WTC11 (cell line): Measurements from ENCODE around the gene C10orf90. TPM values are rescaled to one million over a fixed set of nuclear protein-coding genes. Genes with fewer than 3 reads are reported as not detected.

Experiments used
- ATAC-seq: fragments of 200-7000 bp; cut with Tn5 transposase; 2 replicates; pipeline ENCODE4 v1.10.0; 2021; ENCODE audit warnings: mild to moderate bottlenecking, moderate library complexity
- CTCF ChIA-PET: fragments of 300-600 bp; sonication (Branson Sonifier 250); formaldehyde crosslinking; loops from one replicate; lab custom pipeline; 2021; ENCODE audit warnings: antibody characterized with exemption; lab: Charles Lee
- POLR2A ChIA-PET: fragments of 350-600 bp; sonication (Branson Sonifier 250); formaldehyde crosslinking; loops from one replicate; lab custom pipeline; 2021; ENCODE audit warnings: antibody characterized with exemption; lab: Charles Lee
- DNase-seq: peaks from one replicate; pipeline ENCODE4 v3.0.0; 2021; ENCODE audit warnings: low spot score
- H3K27ac Mint-ChIP-seq: 2 replicates; pipeline ENCODE4 v1.8.0; 2021; ENCODE audit warnings: mixed read lengths
- H3K27me3 Mint-ChIP-seq: 2 replicates; pipeline ENCODE4 v1.8.0; 2021; ENCODE audit warnings: low read depth, mild to moderate bottlenecking, moderate library complexity, mixed read lengths
- H3K36me3 Mint-ChIP-seq: 2 replicates; pipeline ENCODE4 v1.8.0; 2021; ENCODE audit warnings: mixed read lengths
- H3K4me1 Mint-ChIP-seq: 2 replicates; pipeline ENCODE4 v1.8.0; 2022; ENCODE audit warnings: mixed read lengths
- H3K4me3 Mint-ChIP-seq: 2 replicates; pipeline ENCODE4 v1.8.0; 2021; ENCODE audit warnings: mild to moderate bottlenecking, moderate library complexity, mixed read lengths
- H3K9me3 Mint-ChIP-seq: 2 replicates; pipeline ENCODE4 v1.8.0; 2021; ENCODE audit warnings: mixed read lengths
- ATF1 ChIP-seq: sonication (generic); formaldehyde crosslinking; IDR thresholded peaks from 2 replicates; pipeline ENCODE4 v1.8.1; 2023; ENCODE audit warnings: mild to moderate bottlenecking, moderate library complexity, missing genetic modification reagents
- JAZF1 ChIP-seq: fragments of 250-450 bp; sonication (Bioruptor Pico); IDR thresholded peaks from 2 replicates; pipeline ENCODE4 v1.9.0; 2021; ENCODE audit warnings: moderate library complexity, mild to moderate bottlenecking, inconsistent platforms
- MXD4 ChIP-seq: fragments of 250-450 bp; sonication (Bioruptor Pico); IDR thresholded peaks from 2 replicates; pipeline ENCODE4 v1.8.0; 2021; ENCODE audit warnings: mild to moderate bottlenecking, moderate library complexity, borderline replicate concordance
- MYBL2 ChIP-seq: sonication (generic); formaldehyde crosslinking; IDR thresholded peaks from 2 replicates; pipeline ENCODE4 v1.8.1; 2023; ENCODE audit warnings: mild to moderate bottlenecking, moderate library complexity, missing genetic modification reagents
- NFYB ChIP-seq: sonication (generic); formaldehyde crosslinking; conservative IDR thresholded peaks from 2 replicates; pipeline ENCODE4 v1.8.0; 2022; ENCODE audit warnings: low read depth, missing genetic modification reagents
- SOX15 ChIP-seq: fragments of 250-450 bp; sonication (Bioruptor Pico); IDR thresholded peaks from 2 replicates; pipeline ENCODE4 v1.9.0; 2021; ENCODE audit warnings: mild to moderate bottlenecking
- TCF7 ChIP-seq: sonication (generic); formaldehyde crosslinking; IDR thresholded peaks from 2 replicates; pipeline ENCODE4 v1.8.0; 2022; ENCODE audit warnings: mild to moderate bottlenecking, low read depth, missing genetic modification reagents, moderate library complexity
- ZNF138 ChIP-seq: sonication (generic); formaldehyde crosslinking; conservative IDR thresholded peaks from 2 replicates; pipeline ENCODE4 v1.8.1; 2022; ENCODE audit warnings: mild to moderate bottlenecking, moderate library complexity, missing genetic modification reagents
- ZNF396 ChIP-seq: fragments of 250-450 bp; sonication (Bioruptor Pico); IDR thresholded peaks from 2 replicates; pipeline ENCODE4 v1.8.0; 2021; ENCODE audit warnings: mild to moderate bottlenecking, moderate library complexity, borderline replicate concordance
- total RNA-seq: library from RNA; stranded (reverse); gene quantifications from 3 replicates; pipeline ENCODE4 v1.2.3, GENCODE V29; 2021
- TF ChIP-seq, protein P1 (sequence below): sonication (generic); formaldehyde crosslinking; IDR thresholded peaks from 2 replicates; pipeline ENCODE4 v1.8.1; 2022; ENCODE audit warnings: missing genetic modification reagents, borderline replicate concordance
- TF ChIP-seq, protein P2 (sequence below): sonication (generic); formaldehyde crosslinking; IDR thresholded peaks from 2 replicates; pipeline ENCODE4 v1.8.0; 2022; ENCODE audit warnings: missing genetic modification reagents
- TF ChIP-seq, protein P3 (sequence below): fragments of 250-450 bp; sonication (Bioruptor Pico); IDR thresholded peaks from 2 replicates; pipeline ENCODE4 v2.1.2; 2022; ENCODE audit warnings: mild to moderate bottlenecking, moderate library complexity
- TF ChIP-seq, protein P4 (sequence below): sonication (generic); formaldehyde crosslinking; IDR thresholded peaks from 2 replicates; pipeline ENCODE4 v1.8.0; 2022; ENCODE audit warnings: mild to moderate bottlenecking, missing genetic modification reagents
- TF ChIP-seq, protein P5 (sequence below): sonication (generic); formaldehyde crosslinking; IDR thresholded peaks from 2 replicates; pipeline ENCODE4 v1.8.1; 2023; ENCODE audit warnings: mild to moderate bottlenecking, moderate library complexity, missing genetic modification reagents
- TF ChIP-seq, protein P6 (sequence below): sonication (generic); formaldehyde crosslinking; IDR thresholded peaks from 2 replicates; pipeline ENCODE4 v1.8.0; 2023; ENCODE audit warnings: missing genetic modification reagents, mild to moderate bottlenecking, borderline replicate concordance
- TF ChIP-seq, protein P7 (sequence below): sonication (generic); formaldehyde crosslinking; IDR thresholded peaks from 2 replicates; pipeline ENCODE4 v1.8.1; 2023; ENCODE audit warnings: mild to moderate bottlenecking, missing genetic modification reagents, borderline replicate concordance

C10orf90 gene
- total RNA-seq, 1 experiment from 2014 or later, result 0.85 TPM

DNA sequence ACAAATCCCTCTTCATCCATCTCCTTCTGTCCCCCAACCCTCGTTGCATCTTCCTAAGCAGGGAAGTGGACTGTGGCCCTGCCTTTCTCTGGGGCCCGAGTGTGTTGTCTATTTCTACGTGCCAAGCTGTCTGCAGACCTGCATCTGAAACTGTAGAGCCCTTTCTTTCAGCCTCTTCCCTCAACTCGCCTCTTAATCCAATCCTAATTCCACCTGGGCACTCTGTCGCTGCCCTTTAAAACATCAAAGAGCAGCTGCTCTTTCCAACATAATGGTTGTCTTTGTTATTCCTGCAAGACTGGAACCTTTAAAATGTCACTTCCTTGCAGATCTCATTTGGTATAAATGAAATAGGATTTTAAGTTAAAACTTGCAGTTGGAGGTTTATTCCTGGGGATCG lies 260.7 kb downstream of the C10orf90 start (continued):
- TF ChIP-seq, protein P1, sequence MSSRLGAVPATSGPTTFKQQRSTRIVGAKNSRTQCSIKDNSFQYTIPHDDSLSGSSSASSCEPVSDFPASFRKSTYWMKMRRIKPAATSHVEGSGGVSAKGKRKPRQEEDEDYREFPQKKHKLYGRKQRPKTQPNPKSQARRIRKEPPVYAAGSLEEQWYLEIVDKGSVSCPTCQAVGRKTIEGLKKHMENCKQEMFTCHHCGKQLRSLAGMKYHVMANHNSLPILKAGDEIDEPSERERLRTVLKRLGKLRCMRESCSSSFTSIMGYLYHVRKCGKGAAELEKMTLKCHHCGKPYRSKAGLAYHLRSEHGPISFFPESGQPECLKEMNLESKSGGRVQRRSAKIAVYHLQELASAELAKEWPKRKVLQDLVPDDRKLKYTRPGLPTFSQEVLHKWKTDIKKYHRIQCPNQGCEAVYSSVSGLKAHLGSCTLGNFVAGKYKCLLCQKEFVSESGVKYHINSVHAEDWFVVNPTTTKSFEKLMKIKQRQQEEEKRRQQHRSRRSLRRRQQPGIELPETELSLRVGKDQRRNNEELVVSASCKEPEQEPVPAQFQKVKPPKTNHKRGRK, result no peak
- TF ChIP-seq MXD4 (CRISPR knock-in tag) (no peak), JAZF1 (CRISPR knock-in tag) (no peak), ZNF138 (no peak)
- TF ChIP-seq, protein P2, sequence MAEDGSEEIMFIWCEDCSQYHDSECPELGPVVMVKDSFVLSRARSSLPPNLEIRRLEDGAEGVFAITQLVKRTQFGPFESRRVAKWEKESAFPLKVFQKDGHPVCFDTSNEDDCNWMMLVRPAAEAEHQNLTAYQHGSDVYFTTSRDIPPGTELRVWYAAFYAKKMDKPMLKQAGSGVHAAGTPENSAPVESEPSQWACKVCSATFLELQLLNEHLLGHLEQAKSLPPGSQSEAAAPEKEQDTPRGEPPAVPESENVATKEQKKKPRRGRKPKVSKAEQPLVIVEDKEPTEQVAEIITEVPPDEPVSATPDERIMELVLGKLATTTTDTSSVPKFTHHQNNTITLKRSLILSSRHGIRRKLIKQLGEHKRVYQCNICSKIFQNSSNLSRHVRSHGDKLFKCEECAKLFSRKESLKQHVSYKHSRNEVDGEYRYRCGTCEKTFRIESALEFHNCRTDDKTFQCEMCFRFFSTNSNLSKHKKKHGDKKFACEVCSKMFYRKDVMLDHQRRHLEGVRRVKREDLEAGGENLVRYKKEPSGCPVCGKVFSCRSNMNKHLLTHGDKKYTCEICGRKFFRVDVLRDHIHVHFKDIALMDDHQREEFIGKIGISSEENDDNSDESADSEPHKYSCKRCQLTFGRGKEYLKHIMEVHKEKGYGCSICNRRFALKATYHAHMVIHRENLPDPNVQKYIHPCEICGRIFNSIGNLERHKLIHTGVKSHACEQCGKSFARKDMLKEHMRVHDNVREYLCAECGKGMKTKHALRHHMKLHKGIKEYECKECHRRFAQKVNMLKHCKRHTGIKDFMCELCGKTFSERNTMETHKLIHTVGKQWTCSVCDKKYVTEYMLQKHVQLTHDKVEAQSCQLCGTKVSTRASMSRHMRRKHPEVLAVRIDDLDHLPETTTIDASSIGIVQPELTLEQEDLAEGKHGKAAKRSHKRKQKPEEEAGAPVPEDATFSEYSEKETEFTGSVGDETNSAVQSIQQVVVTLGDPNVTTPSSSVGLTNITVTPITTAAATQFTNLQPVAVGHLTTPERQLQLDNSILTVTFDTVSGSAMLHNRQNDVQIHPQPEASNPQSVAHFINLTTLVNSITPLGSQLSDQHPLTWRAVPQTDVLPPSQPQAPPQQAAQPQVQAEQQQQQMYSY (CRISPR knock-in tag), result no peak

DNA sequence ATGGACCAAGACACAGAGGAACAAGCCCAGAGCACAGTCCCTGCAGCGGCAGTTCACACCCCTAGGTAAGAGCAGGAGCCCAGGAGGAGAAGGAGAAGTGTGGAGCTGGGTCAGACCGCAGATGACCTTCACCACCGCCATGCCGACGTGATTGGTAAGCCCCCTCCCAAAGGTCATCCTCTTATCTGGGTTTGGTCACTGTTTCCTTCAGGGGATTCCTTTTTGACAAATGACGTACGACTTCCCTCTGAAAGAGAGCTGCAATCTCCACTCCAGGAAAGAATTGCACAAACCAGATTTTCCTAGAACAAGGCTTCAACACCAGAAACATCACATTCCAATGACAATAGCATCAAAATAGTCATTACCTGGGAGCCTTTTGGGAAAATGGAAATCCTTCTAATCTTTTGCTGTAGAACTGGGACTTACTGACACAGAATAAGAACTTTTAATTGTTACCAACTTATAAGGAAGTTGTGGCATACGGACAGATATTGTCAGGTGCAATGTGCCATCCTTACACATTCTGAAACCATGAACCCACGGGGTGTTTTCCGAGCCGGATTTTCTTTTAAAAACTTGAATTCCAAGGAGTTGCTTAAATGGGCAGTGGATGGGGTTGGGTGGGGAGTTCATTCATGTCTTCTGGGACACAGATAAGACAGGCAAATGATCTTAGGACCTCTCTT lies 261.4 kb downstream of the C10orf90 start:
- H3K27ac Mint-ChIP-seq, result no peak overlapping the region
- TF ChIP-seq SOX15 (CRISPR knock-in tag), result no peak
- TF ChIP-seq, protein P3, sequence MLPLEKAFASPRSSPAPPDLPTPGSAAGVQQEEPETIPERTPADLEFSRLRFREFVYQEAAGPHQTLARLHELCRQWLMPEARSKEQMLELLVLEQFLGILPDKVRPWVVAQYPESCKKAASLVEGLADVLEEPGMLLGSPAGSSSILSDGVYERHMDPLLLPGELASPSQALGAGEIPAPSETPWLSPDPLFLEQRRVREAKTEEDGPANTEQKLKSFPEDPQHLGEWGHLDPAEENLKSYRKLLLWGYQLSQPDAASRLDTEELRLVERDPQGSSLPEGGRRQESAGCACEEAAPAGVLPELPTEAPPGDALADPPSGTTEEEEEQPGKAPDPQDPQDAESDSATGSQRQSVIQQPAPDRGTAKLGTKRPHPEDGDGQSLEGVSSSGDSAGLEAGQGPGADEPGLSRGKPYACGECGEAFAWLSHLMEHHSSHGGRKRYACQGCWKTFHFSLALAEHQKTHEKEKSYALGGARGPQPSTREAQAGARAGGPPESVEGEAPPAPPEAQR (CRISPR knock-in tag), result no peak
- TF ChIP-seq, protein P4, sequence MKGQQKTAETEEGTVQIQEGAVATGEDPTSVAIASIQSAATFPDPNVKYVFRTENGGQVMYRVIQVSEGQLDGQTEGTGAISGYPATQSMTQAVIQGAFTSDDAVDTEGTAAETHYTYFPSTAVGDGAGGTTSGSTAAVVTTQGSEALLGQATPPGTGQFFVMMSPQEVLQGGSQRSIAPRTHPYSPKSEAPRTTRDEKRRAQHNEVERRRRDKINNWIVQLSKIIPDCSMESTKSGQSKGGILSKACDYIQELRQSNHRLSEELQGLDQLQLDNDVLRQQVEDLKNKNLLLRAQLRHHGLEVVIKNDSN, result no peak
- TF ChIP-seq ZNF396 (CRISPR knock-in tag), result no peak
- no peak for TF ChIP-seq ATF1
- no peak for TF ChIP-seq TCF7 (CRISPR knock-in tag)
- TF ChIP-seq NFYB (CRISPR knock-in tag), result no peak
- TF ChIP-seq, protein P5, sequence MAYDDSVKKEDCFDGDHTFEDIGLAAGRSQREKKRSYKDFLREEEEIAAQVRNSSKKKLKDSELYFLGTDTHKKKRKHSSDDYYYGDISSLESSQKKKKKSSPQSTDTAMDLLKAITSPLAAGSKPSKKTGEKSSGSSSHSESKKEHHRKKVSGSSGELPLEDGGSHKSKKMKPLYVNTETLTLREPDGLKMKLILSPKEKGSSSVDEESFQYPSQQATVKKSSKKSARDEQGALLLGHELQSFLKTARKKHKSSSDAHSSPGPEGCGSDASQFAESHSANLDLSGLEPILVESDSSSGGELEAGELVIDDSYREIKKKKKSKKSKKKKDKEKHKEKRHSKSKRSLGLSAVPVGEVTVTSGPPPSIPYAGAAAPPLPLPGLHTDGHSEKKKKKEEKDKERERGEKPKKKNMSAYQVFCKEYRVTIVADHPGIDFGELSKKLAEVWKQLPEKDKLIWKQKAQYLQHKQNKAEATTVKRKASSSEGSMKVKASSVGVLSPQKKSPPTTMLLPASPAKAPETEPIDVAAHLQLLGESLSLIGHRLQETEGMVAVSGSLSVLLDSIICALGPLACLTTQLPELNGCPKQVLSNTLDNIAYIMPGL, result no peak
- TF ChIP-seq MYBL2 (CRISPR knock-in tag), result no peak
- TF ChIP-seq, protein P6, sequence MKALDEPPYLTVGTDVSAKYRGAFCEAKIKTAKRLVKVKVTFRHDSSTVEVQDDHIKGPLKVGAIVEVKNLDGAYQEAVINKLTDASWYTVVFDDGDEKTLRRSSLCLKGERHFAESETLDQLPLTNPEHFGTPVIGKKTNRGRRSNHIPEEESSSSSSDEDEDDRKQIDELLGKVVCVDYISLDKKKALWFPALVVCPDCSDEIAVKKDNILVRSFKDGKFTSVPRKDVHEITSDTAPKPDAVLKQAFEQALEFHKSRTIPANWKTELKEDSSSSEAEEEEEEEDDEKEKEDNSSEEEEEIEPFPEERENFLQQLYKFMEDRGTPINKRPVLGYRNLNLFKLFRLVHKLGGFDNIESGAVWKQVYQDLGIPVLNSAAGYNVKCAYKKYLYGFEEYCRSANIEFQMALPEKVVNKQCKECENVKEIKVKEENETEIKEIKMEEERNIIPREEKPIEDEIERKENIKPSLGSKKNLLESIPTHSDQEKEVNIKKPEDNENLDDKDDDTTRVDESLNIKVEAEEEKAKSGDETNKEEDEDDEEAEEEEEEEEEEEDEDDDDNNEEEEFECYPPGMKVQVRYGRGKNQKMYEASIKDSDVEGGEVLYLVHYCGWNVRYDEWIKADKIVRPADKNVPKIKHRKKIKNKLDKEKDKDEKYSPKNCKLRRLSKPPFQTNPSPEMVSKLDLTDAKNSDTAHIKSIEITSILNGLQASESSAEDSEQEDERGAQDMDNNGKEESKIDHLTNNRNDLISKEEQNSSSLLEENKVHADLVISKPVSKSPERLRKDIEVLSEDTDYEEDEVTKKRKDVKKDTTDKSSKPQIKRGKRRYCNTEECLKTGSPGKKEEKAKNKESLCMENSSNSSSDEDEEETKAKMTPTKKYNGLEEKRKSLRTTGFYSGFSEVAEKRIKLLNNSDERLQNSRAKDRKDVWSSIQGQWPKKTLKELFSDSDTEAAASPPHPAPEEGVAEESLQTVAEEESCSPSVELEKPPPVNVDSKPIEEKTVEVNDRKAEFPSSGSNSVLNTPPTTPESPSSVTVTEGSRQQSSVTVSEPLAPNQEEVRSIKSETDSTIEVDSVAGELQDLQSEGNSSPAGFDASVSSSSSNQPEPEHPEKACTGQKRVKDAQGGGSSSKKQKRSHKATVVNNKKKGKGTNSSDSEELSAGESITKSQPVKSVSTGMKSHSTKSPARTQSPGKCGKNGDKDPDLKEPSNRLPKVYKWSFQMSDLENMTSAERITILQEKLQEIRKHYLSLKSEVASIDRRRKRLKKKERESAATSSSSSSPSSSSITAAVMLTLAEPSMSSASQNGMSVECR (CRISPR knock-in tag), result no peak
- TF ChIP-seq, protein P7, sequence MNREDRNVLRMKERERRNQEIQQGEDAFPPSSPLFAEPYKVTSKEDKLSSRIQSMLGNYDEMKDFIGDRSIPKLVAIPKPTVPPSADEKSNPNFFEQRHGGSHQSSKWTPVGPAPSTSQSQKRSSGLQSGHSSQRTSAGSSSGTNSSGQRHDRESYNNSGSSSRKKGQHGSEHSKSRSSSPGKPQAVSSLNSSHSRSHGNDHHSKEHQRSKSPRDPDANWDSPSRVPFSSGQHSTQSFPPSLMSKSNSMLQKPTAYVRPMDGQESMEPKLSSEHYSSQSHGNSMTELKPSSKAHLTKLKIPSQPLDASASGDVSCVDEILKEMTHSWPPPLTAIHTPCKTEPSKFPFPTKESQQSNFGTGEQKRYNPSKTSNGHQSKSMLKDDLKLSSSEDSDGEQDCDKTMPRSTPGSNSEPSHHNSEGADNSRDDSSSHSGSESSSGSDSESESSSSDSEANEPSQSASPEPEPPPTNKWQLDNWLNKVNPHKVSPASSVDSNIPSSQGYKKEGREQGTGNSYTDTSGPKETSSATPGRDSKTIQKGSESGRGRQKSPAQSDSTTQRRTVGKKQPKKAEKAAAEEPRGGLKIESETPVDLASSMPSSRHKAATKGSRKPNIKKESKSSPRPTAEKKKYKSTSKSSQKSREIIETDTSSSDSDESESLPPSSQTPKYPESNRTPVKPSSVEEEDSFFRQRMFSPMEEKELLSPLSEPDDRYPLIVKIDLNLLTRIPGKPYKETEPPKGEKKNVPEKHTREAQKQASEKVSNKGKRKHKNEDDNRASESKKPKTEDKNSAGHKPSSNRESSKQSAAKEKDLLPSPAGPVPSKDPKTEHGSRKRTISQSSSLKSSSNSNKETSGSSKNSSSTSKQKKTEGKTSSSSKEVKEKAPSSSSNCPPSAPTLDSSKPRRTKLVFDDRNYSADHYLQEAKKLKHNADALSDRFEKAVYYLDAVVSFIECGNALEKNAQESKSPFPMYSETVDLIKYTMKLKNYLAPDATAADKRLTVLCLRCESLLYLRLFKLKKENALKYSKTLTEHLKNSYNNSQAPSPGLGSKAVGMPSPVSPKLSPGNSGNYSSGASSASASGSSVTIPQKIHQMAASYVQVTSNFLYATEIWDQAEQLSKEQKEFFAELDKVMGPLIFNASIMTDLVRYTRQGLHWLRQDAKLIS, result no peak

More for the DNA sequence above, 261.4 kb downstream of the C10orf90 start:
- no peaks in the 10 kb centered on the region for H3K27me3 Mint-ChIP-seq
- DNase-seq (no peak), ATAC-seq (no peak)
- H3K9me3 Mint-ChIP-seq, result 0 out of 2 replicates have a peak, but pooled peaks cover 3% of the 10 kb centered on the region
- ChIA-PET POLR2A (no interaction called here), CTCF (no interaction called here)
- H3K4me3 Mint-ChIP-seq, result no peak overlapping the region
- peaks cover 9% of the 10 kb centered on the region for H3K4me1 Mint-ChIP-seq
- H3K36me3 Mint-ChIP-seq, result no peaks in the 10 kb centered on the region
